Ureter (tissue), 1 donor: ENCODE measurements around the gene FAM171A2. TPM values are rescaled to one million over a fixed set of nuclear protein-coding genes. Genes with fewer than 3 reads are reported as not detected.
"Not testable (repeated sequence)": the region's sequence is repeated elsewhere in the genome, so short reads cannot be mapped to it uniquely, and the experiment has no call there.

Experiments
- DNase-seq: peaks from one replicate; pipeline ENCODE4 v3.0.0-alpha.2; 2020; ENCODE audit warnings: low spot score
- total RNA-seq: library from RNA; stranded (reverse); gene quantifications from one replicate; pipeline ENCODE4 v1.2.4, GENCODE V29; 2023
- donor health status: DM: yes; HTN: yes; CAD: no.

Gene FAM171A2
- total RNA-seq, 1 donor from 2014 or later: 0.78 TPM

DNA sequence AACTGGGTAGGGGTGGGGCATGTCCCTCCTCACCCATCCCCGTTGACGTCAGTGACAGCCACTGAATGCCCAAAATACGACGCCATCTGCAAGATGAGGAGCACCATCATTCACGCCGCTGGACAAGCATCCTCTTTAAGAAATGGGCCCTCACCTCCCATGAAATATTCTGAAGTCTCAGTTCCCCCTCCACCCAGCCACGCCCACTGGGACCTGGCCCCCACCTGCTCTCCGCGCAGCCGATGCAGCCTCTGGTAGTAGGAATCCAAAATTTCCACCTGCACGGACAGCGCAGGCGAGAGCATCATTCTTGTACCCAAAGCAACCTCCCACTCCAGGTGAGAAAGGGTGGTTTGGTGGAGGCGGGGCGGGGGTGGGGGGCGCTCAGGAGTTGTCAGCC is 20.2 kb upstream of the FAM171A2 start:
- no peak for DNase-seq

DNA sequence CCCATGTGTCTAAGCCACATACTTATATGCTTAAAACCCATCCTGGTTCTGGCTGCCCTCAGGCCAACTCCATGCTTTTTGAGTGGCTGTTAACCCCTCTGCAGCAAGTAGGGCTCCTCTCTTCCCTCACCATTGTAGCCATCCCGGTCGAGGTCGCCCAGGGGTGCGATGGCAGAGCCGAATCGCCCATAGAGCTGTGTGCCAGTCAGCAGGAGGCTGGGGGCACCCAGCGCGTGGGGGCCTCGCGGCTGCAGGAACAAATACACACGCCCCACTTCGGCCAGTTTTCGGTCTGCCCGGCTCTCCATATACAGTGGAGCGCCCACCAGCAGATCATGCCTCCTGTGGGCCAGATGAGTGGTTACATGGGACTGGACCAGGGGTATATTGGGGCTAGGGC is 19.7 kb upstream of the FAM171A2 start:
- no peak for DNase-seq

DNA sequence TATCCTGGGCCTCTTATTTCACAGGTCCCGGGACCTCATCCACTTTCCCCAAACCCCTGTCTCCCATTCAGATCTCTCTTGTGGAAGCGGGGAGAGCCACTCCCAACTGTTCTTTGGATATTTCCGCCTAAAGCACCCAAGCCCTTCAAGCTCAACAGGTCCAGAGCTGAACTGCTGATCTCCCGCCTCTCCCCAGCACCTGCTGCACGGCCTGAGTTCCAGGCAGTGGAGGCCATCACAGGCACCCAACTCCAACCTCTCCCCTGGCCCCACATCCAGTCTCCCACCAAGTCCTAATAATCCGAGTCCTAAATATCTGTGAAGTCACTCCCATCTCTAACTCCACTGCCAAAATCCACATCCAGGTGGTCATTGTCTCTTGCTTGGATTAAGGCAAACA is 19.3 kb upstream of the FAM171A2 start:
- no peak for DNase-seq

DNA sequence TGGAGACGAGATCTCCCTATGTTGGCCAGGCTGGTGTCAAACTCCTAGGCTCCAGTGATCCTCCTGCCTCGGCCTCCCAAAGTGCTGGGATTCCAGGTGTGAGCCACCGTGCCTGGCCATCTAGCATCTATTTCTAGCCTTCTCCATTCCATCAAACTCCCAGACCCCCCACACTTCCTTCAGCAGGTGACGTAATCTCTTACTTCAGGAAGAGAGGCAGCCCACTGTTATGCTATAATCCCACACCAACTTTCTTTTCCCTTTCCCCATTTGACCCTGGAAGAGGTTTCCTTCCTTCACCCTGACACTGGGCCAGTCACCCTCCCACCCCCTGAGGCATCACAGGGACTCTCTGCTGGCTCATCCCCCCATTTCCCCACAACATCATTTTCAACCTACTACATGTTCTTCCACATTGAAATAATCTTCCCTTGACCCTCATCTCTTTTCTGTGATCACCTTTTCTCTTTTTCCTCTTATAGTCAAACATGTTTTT is 18.2 kb upstream of the FAM171A2 start:
- DNase-seq: no peak

DNA sequence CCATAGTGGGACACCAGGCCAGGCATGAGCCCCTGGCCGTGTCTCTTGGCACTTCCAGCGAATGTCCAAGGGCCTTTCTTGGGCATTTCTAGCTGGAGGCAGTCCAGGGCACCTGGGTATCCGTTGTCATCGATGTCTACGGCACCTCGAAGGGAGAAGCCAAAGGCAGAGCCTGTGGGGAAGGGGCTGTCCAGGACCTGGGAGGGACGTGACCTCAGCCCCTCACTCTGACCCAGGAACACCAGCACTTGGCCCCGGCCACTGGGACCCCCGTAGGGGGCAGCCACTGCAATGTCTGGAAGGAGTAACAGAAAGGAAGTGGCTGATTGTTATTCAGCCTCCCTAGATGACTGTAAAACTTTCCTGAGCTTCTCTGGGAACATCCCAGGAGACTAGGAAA is 17.1 kb upstream of the FAM171A2 start:
- DNase-seq: no peak

DNA sequence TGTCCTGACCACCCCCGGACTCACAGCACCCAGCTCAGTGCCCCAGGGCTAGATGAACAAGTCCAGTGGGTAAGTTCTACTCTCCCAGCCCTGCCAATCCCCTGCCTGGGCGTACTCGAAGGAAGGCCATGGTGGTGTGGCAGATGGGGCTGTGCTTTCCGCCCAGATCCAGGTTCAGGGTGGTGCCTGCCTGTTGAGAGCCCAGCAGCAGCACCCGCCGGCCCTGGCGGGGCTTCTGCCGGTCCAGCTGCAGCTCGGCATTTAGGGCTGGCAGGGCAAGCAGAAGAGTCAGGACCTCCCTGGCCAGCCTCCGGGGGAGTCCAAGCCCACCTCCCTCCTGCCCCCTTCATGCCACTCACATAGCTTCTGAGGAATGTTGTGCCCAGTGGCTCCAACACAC is 16.2 kb upstream of the FAM171A2 start:
- DNase-seq: no peak

DNA sequence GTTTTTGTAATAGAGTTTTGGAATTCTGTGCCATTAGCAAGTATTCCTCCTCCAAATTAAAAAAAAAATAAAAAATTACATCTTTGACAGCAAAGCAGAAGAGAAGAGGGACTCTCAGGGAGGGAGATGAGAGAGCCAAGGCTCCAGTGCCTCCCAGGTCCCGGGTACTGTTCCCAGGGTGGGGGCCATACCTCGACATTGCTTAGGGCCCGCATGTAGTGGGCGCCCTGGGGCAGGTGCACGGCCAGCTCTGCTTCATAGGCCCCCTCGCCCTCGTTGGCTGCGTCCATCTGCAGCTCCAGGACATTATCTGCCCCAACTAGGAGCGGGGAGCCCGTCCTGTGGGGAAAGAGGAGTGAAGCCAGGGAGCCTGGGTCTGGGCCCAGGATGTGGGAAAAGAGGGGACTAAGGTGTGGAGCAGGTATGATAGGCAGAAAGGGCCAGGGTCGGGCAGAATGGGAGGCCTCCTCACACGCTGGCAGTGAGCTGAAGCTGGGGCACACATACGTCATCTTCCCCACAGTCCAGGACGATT is 14.6 kb upstream of the FAM171A2 start:
- DNase-seq: no peak

DNA sequence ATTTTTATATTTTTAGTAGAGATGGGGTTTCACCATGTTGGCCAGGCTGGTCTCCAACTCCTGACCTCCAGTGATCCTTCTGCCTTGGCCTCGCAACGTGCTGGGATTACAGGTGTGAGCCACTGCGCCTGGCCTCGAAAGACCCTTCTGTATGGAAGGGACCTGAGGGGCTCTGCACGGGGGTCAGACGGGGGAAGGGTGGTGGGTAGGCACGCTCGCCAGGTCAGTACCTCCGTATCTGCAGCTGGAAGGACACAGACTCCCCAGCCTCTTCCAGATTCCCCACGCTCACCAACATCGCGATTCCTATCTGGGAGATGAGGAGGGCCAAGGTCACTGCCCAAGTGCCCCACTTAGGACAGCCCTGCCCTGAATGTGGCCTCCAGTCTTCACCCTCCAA is 13.1 kb upstream of the FAM171A2 start:
- DNase-seq: no peak

DNA sequence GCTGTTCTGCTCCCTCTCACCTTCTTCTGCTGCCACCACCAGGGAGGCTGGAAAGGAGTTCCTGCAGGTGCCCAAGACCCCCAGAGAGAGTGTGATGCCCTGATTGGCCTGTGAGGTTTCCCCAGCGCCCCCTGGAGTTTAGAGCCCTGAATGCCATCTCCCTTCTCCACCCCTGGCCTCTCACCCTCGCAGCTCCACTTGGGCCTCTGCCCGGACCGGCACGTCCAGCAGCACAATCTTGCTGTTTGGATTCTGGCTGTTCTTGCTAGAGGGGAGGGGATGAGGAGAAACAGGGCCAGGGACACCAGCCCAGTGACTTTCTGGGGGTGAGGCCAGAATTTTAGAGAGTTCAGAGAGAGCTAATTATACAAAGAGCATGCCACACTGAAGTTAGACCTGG is 12.5 kb upstream of the FAM171A2 start:
- no peak for DNase-seq

DNA sequence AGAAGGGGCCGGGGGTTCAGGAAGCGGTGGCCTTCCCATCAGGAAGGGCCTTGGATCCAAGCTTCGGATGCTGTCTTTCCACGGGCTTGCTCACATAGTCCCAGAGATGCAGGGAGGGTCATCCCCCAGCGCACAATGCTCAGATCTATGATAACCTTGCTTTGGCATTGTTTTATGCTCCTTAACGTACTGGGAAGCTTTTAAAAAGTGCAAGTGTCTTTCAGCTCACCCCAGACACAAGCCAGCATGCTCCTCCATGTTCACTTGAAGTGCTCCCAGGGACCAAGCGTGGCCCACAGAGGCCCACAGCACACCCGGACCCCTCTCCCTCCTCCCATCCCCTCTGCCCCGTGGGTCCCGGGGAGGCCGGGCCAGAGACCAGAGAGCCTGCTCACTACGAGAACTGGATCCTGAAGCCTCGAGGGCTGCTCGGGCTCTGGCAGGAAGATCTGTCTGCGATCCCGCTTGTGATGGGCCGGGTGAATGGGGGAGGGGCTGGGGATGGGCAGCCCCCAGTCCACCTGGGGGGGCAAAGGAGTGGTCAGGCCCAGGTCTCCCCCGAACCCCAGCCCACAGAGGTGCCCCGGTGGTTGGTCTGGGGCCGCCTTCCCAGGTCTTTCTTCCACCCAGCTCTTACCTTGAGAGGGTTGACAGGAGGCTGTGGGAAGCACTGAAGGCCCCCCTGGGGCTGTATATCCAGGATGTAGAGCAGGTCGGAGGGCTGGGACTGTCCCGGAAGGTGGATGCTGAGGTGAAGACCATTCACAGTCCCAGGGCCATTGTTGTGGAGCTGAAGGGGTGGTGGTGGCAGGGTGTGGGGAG is 11.8 kb upstream of the FAM171A2 start:
- DNase-seq: no peak

DNA sequence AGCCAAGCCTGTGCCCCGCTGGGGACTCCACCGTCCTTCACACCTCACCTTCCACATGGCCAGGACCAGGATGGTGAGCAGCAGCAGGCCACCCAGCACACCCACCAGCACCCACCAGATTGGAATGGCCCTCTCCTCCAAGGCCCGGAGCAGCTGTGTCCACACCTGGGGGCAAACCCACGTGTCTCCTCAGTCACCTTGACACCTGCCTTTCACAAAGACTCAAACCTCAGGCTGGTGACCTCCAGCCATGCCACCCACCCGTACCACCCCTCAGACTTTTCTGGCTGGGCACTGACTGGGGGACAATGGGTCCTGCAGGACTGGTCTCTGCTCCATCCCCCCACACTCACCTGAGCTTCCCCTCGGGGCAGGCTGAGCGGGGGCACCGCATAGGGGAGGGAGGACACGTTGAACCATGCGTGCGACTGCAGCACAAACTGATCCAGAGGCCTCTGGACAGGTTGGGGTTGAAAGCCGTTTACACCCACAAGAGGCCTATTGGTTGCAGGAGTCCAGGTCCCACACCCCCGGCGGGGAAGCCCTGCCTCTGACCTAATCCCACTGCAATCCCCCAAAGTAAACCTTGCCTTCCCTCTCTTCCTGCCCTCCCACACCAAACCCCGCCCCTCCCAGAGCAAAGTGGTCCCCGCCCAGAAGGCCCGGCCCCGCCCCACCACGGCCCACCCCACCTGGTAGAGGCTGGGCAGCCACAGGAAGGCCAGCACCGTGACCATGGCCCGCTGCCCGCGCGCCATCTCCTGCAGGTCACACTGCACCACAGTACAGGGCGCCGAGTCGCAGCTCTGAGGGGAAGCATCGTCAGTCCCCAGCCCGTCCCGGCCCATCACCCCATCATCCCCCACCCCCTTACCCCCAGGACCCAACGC is 10.9 kb upstream of the FAM171A2 start:
- DNase-seq: no peak

DNA sequence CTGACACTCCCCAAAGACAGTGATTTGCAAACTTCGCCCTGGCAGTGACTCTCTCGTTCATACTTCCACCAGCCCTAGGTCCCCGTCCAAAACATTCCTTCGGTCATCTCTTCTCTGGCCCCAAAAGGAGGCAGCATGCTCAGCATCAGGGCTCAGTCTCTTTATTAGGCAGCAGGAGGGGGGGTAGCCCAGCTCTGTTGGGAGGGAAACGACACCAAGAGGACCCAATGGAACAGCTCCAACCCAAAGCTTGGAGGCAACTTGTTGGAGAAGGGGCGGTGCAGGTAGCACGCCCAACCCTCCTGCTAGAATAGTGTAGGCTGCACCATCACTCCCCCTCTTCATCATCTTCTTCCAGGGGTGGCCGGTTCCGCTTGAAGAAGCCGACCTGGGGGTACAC is 8.4 kb upstream of the FAM171A2 start:
- DNase-seq: no peak

DNA sequence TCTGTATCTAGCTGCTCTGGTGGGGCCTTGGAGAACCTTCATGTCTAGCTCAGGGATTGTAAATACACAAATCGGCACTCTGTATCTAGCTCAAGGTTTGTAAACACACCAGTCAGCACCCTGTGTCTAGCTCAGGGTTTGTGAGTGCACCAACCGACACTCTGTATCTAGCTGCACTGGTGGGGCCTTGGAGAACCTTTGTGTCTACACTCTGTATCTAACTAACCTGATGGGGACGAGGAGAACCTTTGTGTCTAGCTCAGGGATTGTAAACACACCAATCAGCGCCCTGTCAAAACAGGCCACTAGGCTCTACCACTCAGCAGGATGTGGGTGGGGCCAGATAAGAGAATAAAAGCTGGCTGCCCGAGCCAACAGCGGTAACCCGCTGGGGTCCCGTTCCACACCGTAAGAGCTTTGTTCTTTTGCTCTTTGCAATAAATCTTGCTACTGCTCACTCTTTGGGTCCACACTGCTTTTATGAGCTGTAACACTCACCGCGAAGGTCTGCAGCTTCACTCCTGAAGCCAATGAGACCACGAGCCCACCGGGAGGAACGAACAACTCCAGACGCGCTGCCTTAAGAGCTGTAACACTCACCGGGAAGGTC is 5.9 kb upstream of the FAM171A2 start:
- DNase-seq: not testable (repeated sequence)

DNA sequence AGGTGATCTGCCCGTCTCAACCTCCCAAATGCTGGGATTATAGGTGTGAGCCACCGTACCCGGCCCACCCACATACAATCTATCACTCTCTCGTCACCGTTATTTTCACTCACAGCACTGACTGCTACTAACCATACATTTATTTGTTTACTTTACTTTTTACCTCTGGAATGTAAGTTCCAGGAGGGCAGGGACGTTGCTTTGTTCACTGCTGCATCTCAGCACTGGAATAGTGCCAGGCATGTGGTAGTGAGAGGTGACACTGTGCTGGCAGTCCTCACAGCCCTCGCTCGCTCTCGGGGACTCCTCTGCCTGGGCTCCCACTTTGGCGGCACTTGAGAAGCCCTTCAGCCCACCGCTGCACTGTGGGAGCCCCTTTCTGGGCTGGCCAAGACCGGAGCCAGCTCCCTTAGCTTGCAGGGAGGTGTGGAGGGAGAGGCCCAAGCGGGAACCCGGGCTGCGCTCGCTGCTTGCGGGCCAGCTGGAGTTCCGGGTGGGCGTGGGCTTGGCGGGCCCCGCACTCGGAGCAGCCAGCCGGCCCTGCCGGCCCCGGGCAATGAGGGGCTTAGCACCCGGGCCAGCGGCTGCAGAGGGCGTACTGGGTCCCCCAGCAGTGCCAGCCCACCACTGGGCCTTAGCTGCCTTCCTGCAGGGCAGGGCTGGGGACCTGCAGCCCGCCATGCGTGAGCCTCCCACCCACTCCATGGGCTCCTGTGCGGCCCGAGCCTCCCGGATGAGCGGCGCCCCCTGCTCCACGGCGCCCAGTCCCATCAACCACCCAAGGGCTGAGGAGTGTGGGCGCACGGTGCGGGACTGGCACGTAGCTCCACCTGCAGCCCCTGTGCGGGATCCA is 5.0 kb upstream of the FAM171A2 start:
- not testable (repeated sequence) for DNase-seq

DNA sequence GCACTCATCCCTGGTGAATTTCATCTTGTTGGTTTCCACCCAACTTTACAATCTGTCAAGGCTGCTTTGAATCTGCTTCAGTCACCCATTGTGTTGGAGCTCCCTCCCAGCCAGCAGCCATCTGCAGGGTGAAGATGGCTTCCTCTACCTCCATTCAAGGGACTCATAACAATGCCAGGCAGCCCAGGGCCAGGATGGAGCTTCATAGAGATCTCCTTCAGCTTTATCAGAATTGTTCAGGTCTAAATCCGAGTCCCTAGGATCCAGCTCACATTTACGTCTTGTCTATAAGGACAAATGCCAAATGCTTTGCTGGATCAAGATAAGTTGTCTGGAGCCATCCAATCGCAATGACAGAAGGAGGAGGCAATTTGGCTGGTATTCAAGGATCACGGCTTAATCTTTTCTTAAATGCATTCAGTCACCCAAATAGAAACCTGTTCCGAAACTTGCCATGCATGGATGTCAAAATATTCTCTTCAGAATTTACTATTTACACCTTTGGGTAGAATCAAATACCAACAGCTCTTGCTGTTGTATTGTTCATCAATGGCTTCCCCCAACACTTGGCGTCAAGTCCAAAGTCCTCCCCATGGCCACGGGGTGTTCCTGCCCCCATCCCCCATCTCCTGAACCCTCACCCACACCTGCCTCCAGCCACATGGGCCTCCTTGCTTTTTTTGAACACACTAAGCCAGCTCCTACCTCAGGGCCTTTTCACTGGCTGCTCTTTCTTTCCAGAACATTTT is 3.8 kb upstream of the FAM171A2 start:
- DNase-seq: no peak

DNA sequence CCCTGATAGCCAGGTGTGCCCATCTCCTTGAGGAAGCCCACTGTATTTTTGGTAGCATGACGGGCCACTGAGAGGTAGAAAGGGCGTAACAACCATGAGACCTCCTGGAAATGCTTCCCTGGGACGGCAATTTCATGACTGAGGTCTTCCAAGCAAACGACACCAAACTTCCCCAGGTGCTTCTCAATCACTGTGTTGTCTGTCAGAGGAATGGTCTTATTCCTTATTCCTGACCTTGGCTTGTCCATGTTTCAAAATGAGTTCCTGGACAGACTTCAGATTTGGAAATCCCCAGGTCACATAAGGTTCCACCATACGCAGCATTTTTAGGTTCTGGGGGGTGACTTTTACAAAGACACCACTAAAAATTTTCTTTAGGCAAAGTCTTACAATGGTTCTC is 1.4 kb upstream of the FAM171A2 start:
- not testable (repeated sequence) for DNase-seq

DNA sequence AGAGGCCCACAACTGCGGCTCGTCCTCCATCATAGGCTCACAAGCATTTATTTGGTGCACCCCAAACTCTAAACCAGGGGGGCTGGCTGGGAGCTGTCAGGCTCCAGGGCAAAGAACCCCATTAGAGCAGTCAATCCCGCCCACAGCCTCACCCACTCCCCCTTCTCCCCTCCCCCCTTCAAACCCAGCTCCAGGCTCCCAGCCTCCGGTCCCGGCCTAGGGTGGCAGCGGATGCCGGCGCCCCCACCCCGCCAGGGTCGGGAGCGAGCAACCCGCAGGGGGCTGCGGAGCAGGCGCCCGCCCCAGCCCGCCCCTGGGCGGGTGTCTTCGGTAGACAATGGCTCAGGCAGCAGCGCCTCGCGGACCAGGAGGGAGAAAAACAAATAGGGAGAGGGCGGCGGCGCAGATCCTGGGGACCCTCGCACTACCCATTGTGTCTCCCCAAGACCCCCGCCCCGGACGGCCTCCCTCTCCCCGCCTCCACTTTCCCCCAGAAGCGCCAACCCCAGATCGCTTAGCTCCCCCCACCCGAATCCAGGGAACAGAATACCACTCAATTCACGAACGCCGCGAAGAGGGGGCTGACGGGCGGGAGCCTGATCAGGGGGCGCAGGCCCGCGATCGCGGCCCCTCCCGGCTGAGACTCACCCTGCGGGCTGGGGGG is 572 bp downstream of the FAM171A2 start:
- no peak for DNase-seq

DNA sequence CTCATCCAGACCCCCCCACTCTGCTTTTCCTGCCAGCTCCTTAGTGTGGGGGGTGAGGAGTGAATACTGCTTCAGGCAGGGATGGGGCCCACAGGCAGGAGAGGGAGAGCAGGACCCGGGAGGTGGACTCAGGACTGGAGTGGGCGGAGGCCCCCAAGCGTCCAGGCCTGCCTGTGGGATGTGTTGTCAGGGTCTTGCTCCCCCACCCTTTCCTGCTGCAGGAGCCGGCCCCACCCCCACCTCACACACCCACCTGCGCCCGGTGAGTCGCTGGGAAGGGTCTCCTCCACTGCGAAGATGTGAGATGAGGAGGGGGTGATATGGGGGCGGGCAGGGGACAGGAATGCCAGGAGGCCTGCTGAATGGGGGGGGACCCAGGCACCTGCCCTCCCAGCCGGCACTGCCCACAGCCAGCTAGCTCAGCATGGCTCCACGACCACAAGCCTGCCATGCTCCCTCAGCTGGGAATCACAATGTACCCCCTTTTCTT is 1.1 kb downstream of the FAM171A2 start:
- DNase-seq: no peak
